ENCODE data around the gene SEPTIN3. TPM values are rescaled to one million over a fixed set of nuclear protein-coding genes. Genes with fewer than 3 reads are reported as not detected.
A peak's percentile ranks its signal among the peaks of the same experiment; 100 is the strongest.

Gene SEPTIN3
- total RNA-seq, 2 donors from 2014 or later = 4.5 to 4.7 TPM

DNA sequence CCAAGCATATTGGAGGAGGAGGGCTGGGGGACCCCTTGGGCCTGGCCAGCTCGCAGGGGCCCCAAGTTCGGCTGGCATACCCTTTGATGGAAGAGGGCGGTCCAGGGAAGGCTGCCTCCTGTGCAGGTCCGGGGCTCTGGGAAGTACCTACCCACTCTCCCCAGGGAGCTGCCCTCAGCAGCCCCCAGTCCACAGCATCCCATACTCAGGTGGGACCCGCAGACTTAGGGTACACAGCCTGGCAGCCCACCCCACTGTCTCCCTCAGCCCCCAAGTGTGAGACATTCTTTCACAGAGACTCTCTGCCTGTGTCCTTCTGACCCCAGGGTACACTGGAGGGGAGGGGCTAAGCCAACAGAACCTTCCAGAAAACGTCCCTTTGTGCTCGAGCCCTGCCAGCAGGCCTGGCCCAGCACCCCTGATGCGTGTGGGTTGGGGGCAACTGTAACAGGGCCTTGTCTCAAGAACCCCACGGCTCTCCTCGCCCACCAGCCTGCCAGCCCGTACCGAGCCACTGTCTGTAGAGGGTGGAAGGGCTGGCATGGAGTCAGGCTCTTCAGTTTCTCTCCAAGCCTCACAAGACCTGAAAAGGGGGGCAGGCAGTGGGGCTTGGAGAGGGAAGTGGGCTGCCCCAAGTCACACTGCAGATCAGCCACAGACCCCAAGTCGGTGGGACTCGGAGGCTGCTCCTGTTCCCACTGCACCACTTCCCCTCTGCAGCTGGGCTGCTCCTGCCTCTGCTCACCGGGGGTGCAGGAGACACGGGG is 35.6 kb upstream of the SEPTIN3 start:
- no peak for ATAC-seq (replicated peaks in 1 of 2)
- peaks cover 12% of the 10 kb centered on the region for H3K4me1 Mint-ChIP-seq (ENCODE audit: low read depth)

GRCh38 chr22:41934284-41935014 is 34.8 kb upstream of the SEPTIN3 start:
- Mint-ChIP-seq H3K36me3 (ENCODE audit: insufficient read depth in 2 of 2) (peaks cover 3 to 9% of the 10 kb centered on the region in 2 donors), H3K27ac (no peak overlapping the region), H3K4me3 (no peak overlapping the region), H3K27me3 (ENCODE audit: low read depth) (no peaks in the 10 kb centered on the region), H3K4me1 (ENCODE audit: low read depth) (peaks cover 12% of the 10 kb centered on the region), H3K9me3 (no peaks in the 10 kb centered on the region)
- DNase-seq (no peak), ATAC-seq (replicated peaks in 1 of 2) (no peak)

More for the DNA sequence above, 35.6 kb upstream of the SEPTIN3 start:
- Mint-ChIP-seq H3K27ac (no peak overlapping the region), H3K9me3 (no peaks in the 10 kb centered on the region), H3K36me3 (ENCODE audit: insufficient read depth in 2 of 2) (peaks cover 2 to 7% of the 10 kb centered on the region in 2 donors), H3K4me3 (no peak overlapping the region), H3K27me3 (ENCODE audit: low read depth) (no peaks in the 10 kb centered on the region)
- DNase-seq = no peak

GRCh38 chr22:41935015-41935351 is 34.3 kb upstream of the SEPTIN3 start:
- no peaks in the 10 kb centered on the region for H3K9me3 Mint-ChIP-seq
- DNase-seq = no peak
- ATAC-seq (replicated peaks in 1 of 2) = no peak
- peaks cover 17% of the 10 kb centered on the region for H3K4me1 Mint-ChIP-seq (ENCODE audit: low read depth)
- no peak overlapping the region for H3K4me3 Mint-ChIP-seq
- H3K36me3 Mint-ChIP-seq (ENCODE audit: insufficient read depth in 2 of 2) = peaks cover 3 to 11% of the 10 kb centered on the region in 2 donors
- H3K27me3 Mint-ChIP-seq (ENCODE audit: low read depth) = no peaks in the 10 kb centered on the region
- H3K27ac Mint-ChIP-seq = no peak overlapping the region

- Mint-ChIP-seq H3K4me3 (no peak overlapping the region), H3K9me3 (no peaks in the 10 kb centered on the region), H3K27me3 (ENCODE audit: low read depth) (no peaks in the 10 kb centered on the region), H3K27ac (peak overlapping the region; percentile 33), H3K36me3 (ENCODE audit: insufficient read depth in 2 of 2) (peaks cover 3 to 11% of the 10 kb centered on the region in 2 donors), H3K4me1 (ENCODE audit: low read depth) (peaks cover 22% of the 10 kb centered on the region)
- ATAC-seq (replicated peaks in 1 of 2) (no peak), DNase-seq (no peak)
These were observed 33.7 kb upstream of the SEPTIN3 start for GRCh38 chr22:41935509-41935908.

- peak overlapping the region; percentile 63 for H3K27ac Mint-ChIP-seq
- H3K9me3 Mint-ChIP-seq = no peaks in the 10 kb centered on the region
- no peak for DNase-seq
These were observed 32.4 kb upstream of the SEPTIN3 start for GRCh38 chr22:41936894-41937169.

GRCh38 chr22:41939981-41940831 is 29.0 kb upstream of the SEPTIN3 start:
- H3K36me3 Mint-ChIP-seq (ENCODE audit: insufficient read depth in 2 of 2) = peaks cover 8 to 28% of the 10 kb centered on the region in 2 donors
- DNase-seq = peak; percentile 94 to 96

More at GRCh38 chr22:41936894-41937169, 32.4 kb upstream of the SEPTIN3 start:
- peaks cover 6 to 22% of the 10 kb centered on the region in 2 donors for H3K36me3 Mint-ChIP-seq (ENCODE audit: insufficient read depth in 2 of 2)
- H3K4me3 Mint-ChIP-seq = no peak overlapping the region
- no peaks in the 10 kb centered on the region for H3K27me3 Mint-ChIP-seq (ENCODE audit: low read depth)
- ATAC-seq (replicated peaks in 1 of 2) = no peak
- H3K4me1 Mint-ChIP-seq (ENCODE audit: low read depth) = peaks cover 36% of the 10 kb centered on the region

GRCh38 chr22:41940832-41941765 is 28.1 kb upstream of the SEPTIN3 start:
- H3K36me3 Mint-ChIP-seq (ENCODE audit: insufficient read depth in 2 of 2) = peaks cover 11 to 33% of the 10 kb centered on the region in 2 donors
- H3K9me3 Mint-ChIP-seq = no peaks in the 10 kb centered on the region
- ATAC-seq (replicated peaks in 1 of 2) (peak; percentile 65 to 71), DNase-seq (peak; percentile 86 to 89)
- peaks cover 72% of the 10 kb centered on the region for H3K4me1 Mint-ChIP-seq (ENCODE audit: low read depth)
- no peaks in the 10 kb centered on the region for H3K27me3 Mint-ChIP-seq (ENCODE audit: low read depth)
- peak overlapping the region; percentile 74 to 89 for H3K4me3 Mint-ChIP-seq
- peak overlapping the region; percentile 100 for H3K27ac Mint-ChIP-seq

More at GRCh38 chr22:41939981-41940831, 29.0 kb upstream of the SEPTIN3 start:
- Mint-ChIP-seq H3K4me1 (ENCODE audit: low read depth) (peaks cover 66% of the 10 kb centered on the region), H3K4me3 (peak overlapping the region; percentile 74 to 89), H3K27ac (peak overlapping the region; percentile 100), H3K9me3 (no peaks in the 10 kb centered on the region), H3K27me3 (ENCODE audit: low read depth) (no peaks in the 10 kb centered on the region)
- peak; percentile 83 to 84 for ATAC-seq (replicated peaks in 1 of 2)

- Mint-ChIP-seq H3K36me3 (ENCODE audit: insufficient read depth in 2 of 2) (peaks cover 9 to 32% of the 10 kb centered on the region in 2 donors), H3K9me3 (no peaks in the 10 kb centered on the region), H3K27ac (peak overlapping the region; percentile 73), H3K27me3 (ENCODE audit: low read depth) (no peaks in the 10 kb centered on the region), H3K4me1 (ENCODE audit: low read depth) (peaks cover 86% of the 10 kb centered on the region), H3K4me3 (peak overlapping the region; percentile 68 to 76)
- no peak for ATAC-seq (replicated peaks in 1 of 2)
- DNase-seq = peak in 1 of 2 donors; percentile 33
These were observed 25.5 kb upstream of the SEPTIN3 start for GRCh38 chr22:41943661-41944209.

GRCh38 chr22:41946629-41947423 is 22.4 kb upstream of the SEPTIN3 start, which contains the start of gene CENPM:
TSS of gene CENPM (minus strand) at chr22:41947152. CDS start at chr22:41947076, 76 bp downstream.
- ATAC-seq (replicated peaks in 1 of 2) (peak; percentile 94 to 95), DNase-seq (peak; percentile 96)
- no peaks in the 10 kb centered on the region for H3K9me3 Mint-ChIP-seq
- peak within 1 kb of the TSS; percentile 56 for H3K27ac Mint-ChIP-seq
- H3K36me3 Mint-ChIP-seq (ENCODE audit: insufficient read depth in 2 of 2) = peaks cover 5 to 17% of the 10 kb centered on the region in 2 donors
- peak within 1 kb of the TSS; percentile 94 to 97 for H3K4me3 Mint-ChIP-seq
- H3K4me1 Mint-ChIP-seq (ENCODE audit: low read depth) = peaks cover 75% of the 10 kb centered on the region
- no peaks in the 10 kb centered on the region for H3K27me3 Mint-ChIP-seq (ENCODE audit: low read depth)

DNA sequence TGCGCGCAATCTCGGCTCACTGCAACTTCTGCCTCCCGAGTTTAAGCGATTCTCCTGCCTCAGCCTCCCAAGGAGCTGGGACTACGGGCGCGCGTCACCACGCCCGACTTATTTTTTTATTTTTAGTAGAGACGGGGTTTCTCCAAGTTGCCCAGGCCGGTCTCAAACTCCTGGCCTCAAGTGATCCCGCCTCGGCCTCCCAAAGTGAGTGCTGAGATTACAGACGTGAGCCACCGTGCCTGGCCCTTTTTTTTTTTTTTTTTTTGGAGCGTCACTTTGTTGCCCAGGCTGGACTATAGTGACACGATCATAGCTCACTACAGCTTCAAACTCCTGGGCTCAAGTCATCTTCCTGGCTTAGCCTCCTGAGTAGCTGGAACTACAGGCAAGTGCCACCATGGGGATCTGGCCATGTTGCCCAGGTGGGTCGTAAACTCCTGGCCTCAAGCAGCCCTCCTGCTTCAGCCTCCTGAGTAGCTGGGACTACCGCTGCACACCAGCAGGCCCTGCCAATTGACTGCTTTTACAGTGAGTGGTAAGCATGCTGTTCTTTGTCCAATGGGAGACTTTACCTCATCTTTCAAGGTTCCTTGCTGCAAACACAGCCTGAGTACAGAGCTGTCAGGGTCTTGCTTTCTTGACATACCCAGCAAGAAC is 21.7 kb upstream of the SEPTIN3 start:
- peaks cover 5 to 12% of the 10 kb centered on the region in 2 donors for H3K36me3 Mint-ChIP-seq (ENCODE audit: insufficient read depth in 2 of 2)
- peak overlapping the region; percentile 51 for H3K27ac Mint-ChIP-seq
- H3K4me3 Mint-ChIP-seq = peak overlapping the region; percentile 94 to 97
- DNase-seq (no peak), ATAC-seq (replicated peaks in 1 of 2) (no peak)
- no peaks in the 10 kb centered on the region for H3K27me3 Mint-ChIP-seq (ENCODE audit: low read depth)
- no peaks in the 10 kb centered on the region for H3K9me3 Mint-ChIP-seq
- peaks cover 70% of the 10 kb centered on the region for H3K4me1 Mint-ChIP-seq (ENCODE audit: low read depth)

GRCh38 chr22:41948142-41948541 is 21.1 kb upstream of the SEPTIN3 start:
- Mint-ChIP-seq H3K9me3 (no peaks in the 10 kb centered on the region), H3K36me3 (ENCODE audit: insufficient read depth in 2 of 2) (peaks cover 5 to 12% of the 10 kb centered on the region in 2 donors), H3K27ac (no peak overlapping the region), H3K4me1 (ENCODE audit: low read depth) (peaks cover 64% of the 10 kb centered on the region), H3K4me3 (peak overlapping the region; percentile 94 to 97), H3K27me3 (ENCODE audit: low read depth) (no peaks in the 10 kb centered on the region)
- DNase-seq (no peak), ATAC-seq (replicated peaks in 1 of 2) (no peak)
